ENCODE data around the gene SLC16A4. TPM values are rescaled to one million over a fixed set of nuclear protein-coding genes. Genes with fewer than 3 reads are reported as not detected.

SLC16A4 gene
- polyA plus RNA-seq, 1 donor = 47.1 TPM

DNA sequence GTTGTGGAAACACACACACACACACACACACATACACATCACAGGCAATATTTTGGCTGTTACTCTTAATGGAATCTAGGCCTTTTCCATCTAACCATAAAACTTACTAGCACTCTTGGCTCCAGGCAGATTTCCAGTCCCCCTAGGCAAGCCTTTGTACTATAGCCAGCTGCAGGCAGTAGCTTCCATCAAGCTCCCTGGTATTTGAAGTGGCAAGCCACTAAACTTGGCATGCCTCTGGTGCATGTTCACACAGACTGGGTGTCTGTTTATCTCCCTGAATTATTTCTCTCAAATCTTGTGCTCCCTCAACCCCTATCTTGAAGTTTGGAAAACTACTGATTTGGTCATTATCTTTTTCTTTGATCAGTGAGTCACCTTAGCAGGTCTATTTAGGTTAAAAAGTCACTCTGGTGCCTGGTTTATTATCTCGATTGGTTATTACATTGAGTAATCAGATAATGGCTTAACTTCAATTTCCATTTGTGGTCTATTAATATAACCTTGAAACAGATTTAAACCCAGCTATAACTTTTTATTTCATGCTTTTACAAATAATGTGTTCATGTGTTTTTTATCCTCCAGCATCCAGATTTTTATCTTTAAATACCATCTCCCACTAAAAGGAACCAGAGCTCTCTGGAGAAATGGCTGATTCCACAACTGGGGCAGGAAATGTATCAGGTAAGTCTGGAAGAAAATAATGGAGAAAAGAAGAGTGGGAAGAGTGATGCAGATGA is 54.4 kb downstream of the SLC16A4 start:
- H3K4me1 ChIP-seq (ENCODE audit: control insufficient read depth, insufficient read depth, low read length) = peaks cover 27% of the 10 kb centered on the region
- DNase-seq = peak in 1 of 2 donors; percentile 47
- no peaks in the 10 kb centered on the region for H3K9me3 ChIP-seq (ENCODE audit: control insufficient read depth, low read depth, low read length)
- peaks cover 9% of the 10 kb centered on the region for H3K36me3 ChIP-seq (ENCODE audit: control insufficient read depth, insufficient read depth, low read length)
- no peak overlapping the region for H3K4me3 ChIP-seq (ENCODE audit: low read length)
- 57% methylated on average over 1 of the region's 1 CpG for WGBS (ENCODE audit: insufficient coverage, low lambda C conversion rate)
- H3K27me3 ChIP-seq (ENCODE audit: control insufficient read depth, insufficient read depth, low read length) = no peaks in the 10 kb centered on the region
- peak overlapping the region; percentile 94 for H3K27ac ChIP-seq (ENCODE audit: low read length)

DNA sequence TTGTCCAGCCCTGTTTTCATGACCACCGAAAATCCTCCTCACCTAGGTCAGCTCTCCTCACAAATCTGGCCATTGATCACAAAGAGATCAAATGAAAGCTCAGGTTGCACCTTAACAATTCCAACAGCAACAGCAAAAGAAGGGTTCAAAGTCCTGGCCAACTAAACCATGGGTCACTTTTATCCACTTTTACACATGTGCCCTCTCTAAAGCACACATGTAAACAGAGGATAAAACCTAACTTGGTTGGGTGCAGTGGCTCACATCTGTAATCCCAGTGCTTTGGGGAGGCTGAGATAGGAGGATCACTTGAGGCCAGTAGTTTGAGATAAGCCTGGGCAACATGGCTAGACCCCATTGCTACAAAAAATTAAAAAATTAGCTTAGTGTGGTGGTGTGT is 55.6 kb downstream of the SLC16A4 start:
- no CpG with 5 or more reads among the region's 1 CpG for WGBS (ENCODE audit: insufficient coverage, low lambda C conversion rate)
- no peak overlapping the region for H3K4me3 ChIP-seq (ENCODE audit: low read length)
- peaks cover 23% of the 10 kb centered on the region for H3K4me1 ChIP-seq (ENCODE audit: control insufficient read depth, insufficient read depth, low read length)
- no peaks in the 10 kb centered on the region for H3K9me3 ChIP-seq (ENCODE audit: control insufficient read depth, low read depth, low read length)
- no peaks in the 10 kb centered on the region for H3K36me3 ChIP-seq (ENCODE audit: control insufficient read depth, insufficient read depth, low read length)
- H3K27ac ChIP-seq (ENCODE audit: low read length) = peak overlapping the region; percentile 94
- DNase-seq = no peak
- no peaks in the 10 kb centered on the region for H3K27me3 ChIP-seq (ENCODE audit: control insufficient read depth, insufficient read depth, low read length)

DNA sequence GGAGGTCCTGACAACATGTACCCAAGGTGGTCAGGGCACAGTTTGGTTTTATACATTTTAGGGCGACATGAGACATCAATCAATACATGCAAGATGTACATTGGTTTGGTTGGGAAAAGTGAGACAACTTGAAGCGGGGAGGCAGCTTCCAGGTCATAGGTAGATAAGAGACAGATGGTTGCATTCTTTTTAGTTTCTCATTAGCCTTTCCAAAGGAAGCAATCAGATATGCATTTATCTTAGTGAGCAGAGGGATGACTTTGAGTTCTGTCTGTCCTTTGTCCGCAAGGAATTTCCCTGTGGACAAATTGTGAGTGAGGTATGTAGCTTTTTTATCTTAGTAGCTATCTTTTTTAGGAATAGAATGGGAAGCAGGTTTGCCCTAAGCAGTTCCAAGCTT is 62.1 kb downstream of the SLC16A4 start:
- Histone ChIP-seq H3K27me3 (ENCODE audit: control insufficient read depth, insufficient read depth, low read length) (no peaks in the 10 kb centered on the region), H3K4me1 (ENCODE audit: control insufficient read depth, insufficient read depth, low read length) (peaks cover 5% of the 10 kb centered on the region), H3K4me3 (ENCODE audit: low read length) (no peak overlapping the region), H3K27ac (ENCODE audit: low read length) (no peak overlapping the region), H3K36me3 (ENCODE audit: control insufficient read depth, insufficient read depth, low read length) (no peaks in the 10 kb centered on the region), H3K9me3 (ENCODE audit: control insufficient read depth, low read depth, low read length) (no peaks in the 10 kb centered on the region)
- WGBS (ENCODE audit: insufficient coverage, low lambda C conversion rate) = no CpG with 5 or more reads among the region's 3 CpGs
- no peak for DNase-seq

DNA sequence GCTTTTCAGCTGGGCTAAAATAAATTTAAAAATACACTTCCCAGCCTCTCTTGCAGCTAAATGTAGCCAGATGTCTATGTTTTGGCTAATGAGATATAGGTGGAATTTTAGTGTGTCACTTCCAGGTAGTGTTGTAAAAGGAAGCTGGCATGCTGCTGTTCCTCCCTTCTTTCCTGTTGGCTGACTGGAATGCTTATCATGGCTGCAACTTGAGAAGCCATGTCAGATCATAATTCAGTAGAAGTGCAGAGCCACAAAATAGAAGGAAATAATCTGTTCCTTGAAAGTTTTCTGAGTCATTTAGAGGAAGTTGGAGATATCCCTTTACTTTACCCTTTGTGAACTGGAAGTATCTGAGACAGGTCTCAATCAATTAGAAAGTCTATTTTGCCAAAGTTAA is 62.6 kb downstream of the SLC16A4 start:
- Histone ChIP-seq H3K4me1 (ENCODE audit: control insufficient read depth, insufficient read depth, low read length) (peaks cover 5% of the 10 kb centered on the region), H3K27me3 (ENCODE audit: control insufficient read depth, insufficient read depth, low read length) (no peaks in the 10 kb centered on the region), H3K9me3 (ENCODE audit: control insufficient read depth, low read depth, low read length) (no peaks in the 10 kb centered on the region), H3K4me3 (ENCODE audit: low read length) (no peak overlapping the region), H3K36me3 (ENCODE audit: control insufficient read depth, insufficient read depth, low read length) (no peaks in the 10 kb centered on the region), H3K27ac (ENCODE audit: low read length) (no peak overlapping the region)
- no peak for DNase-seq

DNA sequence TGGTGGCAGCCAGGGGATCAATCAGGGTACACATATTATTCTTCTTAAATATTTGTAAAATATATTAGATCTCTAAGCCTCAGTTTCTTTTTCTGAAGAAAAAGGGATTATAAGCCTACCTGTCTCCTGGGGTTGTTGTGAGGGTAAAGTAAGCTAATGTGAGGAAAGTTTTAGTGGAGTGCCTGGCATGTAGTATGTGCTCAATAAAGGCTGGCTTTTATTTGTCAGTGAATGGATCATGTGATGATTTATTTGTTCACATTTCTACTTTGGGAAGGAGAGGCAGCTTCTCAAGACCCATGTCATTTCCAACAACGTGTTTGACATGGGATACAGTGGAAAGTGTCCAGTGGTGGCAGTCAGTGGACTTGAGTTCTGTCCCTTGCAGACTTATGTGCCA is 64.0 kb downstream of the SLC16A4 start:
- H3K27ac ChIP-seq (ENCODE audit: low read length) = no peak overlapping the region
- no peaks in the 10 kb centered on the region for H3K9me3 ChIP-seq (ENCODE audit: control insufficient read depth, low read depth, low read length)
- WGBS (ENCODE audit: insufficient coverage, low lambda C conversion rate) = no CpG with 5 or more reads among the region's 1 CpG
- DNase-seq = no peak
- H3K4me1 ChIP-seq (ENCODE audit: control insufficient read depth, insufficient read depth, low read length) = peaks cover 5% of the 10 kb centered on the region
- no peaks in the 10 kb centered on the region for H3K36me3 ChIP-seq (ENCODE audit: control insufficient read depth, insufficient read depth, low read length)
- H3K4me3 ChIP-seq (ENCODE audit: low read length) = no peak overlapping the region
- no peaks in the 10 kb centered on the region for H3K27me3 ChIP-seq (ENCODE audit: control insufficient read depth, insufficient read depth, low read length)

DNA sequence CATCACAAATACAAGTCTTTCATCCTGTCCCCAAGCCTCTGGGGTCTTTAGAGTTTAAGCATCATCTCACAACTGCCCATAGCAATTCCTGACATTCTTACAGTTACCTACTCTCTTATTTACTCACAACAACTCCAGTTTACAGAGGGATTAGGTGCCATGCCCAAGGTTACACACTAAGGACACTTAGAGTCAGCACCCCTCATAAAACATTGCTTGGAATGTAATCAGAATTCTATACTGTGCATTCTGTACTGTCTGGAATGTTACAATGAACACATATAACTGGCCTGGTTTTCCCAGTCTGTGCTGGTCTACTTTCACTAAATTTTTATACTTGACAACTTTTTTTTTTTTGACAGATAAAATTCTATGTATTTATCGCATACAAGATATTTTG is 66.2 kb downstream of the SLC16A4 start:
- Histone ChIP-seq H3K4me3 (ENCODE audit: low read length) (no peak overlapping the region), H3K27ac (ENCODE audit: low read length) (no peak overlapping the region), H3K9me3 (ENCODE audit: control insufficient read depth, low read depth, low read length) (no peaks in the 10 kb centered on the region), H3K4me1 (ENCODE audit: control insufficient read depth, insufficient read depth, low read length) (no peaks in the 10 kb centered on the region), H3K27me3 (ENCODE audit: control insufficient read depth, insufficient read depth, low read length) (no peaks in the 10 kb centered on the region), H3K36me3 (ENCODE audit: control insufficient read depth, insufficient read depth, low read length) (no peaks in the 10 kb centered on the region)
- no peak for DNase-seq
- 83% methylated on average over 1 of the region's 1 CpG for WGBS (ENCODE audit: insufficient coverage, low lambda C conversion rate)

GRCh38 chr1:110321846-110322245 is 69.0 kb downstream of the SLC16A4 start:
- H3K4me3 ChIP-seq (ENCODE audit: low read length) = no peak overlapping the region
- no peak overlapping the region for H3K27ac ChIP-seq (ENCODE audit: low read length)
- H3K27me3 ChIP-seq (ENCODE audit: control insufficient read depth, insufficient read depth, low read length) = no peaks in the 10 kb centered on the region
- no peaks in the 10 kb centered on the region for H3K36me3 ChIP-seq (ENCODE audit: control insufficient read depth, insufficient read depth, low read length)
- no peak for DNase-seq
- H3K4me1 ChIP-seq (ENCODE audit: control insufficient read depth, insufficient read depth, low read length) = no peaks in the 10 kb centered on the region
- no CpG with 5 or more reads among the region's 4 CpGs for WGBS (ENCODE audit: insufficient coverage, low lambda C conversion rate)
- H3K9me3 ChIP-seq (ENCODE audit: control insufficient read depth, low read depth, low read length) = no peaks in the 10 kb centered on the region

GRCh38 chr1:110321045-110321444 is 69.8 kb downstream of the SLC16A4 start:
- no peaks in the 10 kb centered on the region for H3K36me3 ChIP-seq (ENCODE audit: control insufficient read depth, insufficient read depth, low read length)
- no peaks in the 10 kb centered on the region for H3K9me3 ChIP-seq (ENCODE audit: control insufficient read depth, low read depth, low read length)
- H3K4me1 ChIP-seq (ENCODE audit: control insufficient read depth, insufficient read depth, low read length) = no peaks in the 10 kb centered on the region
- no peak overlapping the region for H3K4me3 ChIP-seq (ENCODE audit: low read length)
- WGBS (ENCODE audit: insufficient coverage, low lambda C conversion rate) = 20% methylated on average over 2 of the region's 2 CpGs
- no peaks in the 10 kb centered on the region for H3K27me3 ChIP-seq (ENCODE audit: control insufficient read depth, insufficient read depth, low read length)
- peak in 1 of 2 donors; percentile 33 for DNase-seq
- no peak overlapping the region for H3K27ac ChIP-seq (ENCODE audit: low read length)

GRCh38 chr1:110320168-110320518 is 70.7 kb downstream of the SLC16A4 start:
- H3K4me3 ChIP-seq (ENCODE audit: low read length) = no peak overlapping the region
- no peaks in the 10 kb centered on the region for H3K4me1 ChIP-seq (ENCODE audit: control insufficient read depth, insufficient read depth, low read length)
- DNase-seq = no peak
- no peaks in the 10 kb centered on the region for H3K9me3 ChIP-seq (ENCODE audit: control insufficient read depth, low read depth, low read length)
- WGBS (ENCODE audit: insufficient coverage, low lambda C conversion rate) = no CpG with 5 or more reads among the region's 1 CpG
- no peaks in the 10 kb centered on the region for H3K36me3 ChIP-seq (ENCODE audit: control insufficient read depth, insufficient read depth, low read length)
- H3K27me3 ChIP-seq (ENCODE audit: control insufficient read depth, insufficient read depth, low read length) = no peaks in the 10 kb centered on the region
- H3K27ac ChIP-seq (ENCODE audit: low read length) = no peak overlapping the region

- DNase-seq = no peak
- H3K27me3 ChIP-seq (ENCODE audit: control insufficient read depth, insufficient read depth, low read length) = no peaks in the 10 kb centered on the region
- no peaks in the 10 kb centered on the region for H3K36me3 ChIP-seq (ENCODE audit: control insufficient read depth, insufficient read depth, low read length)
- no CpG with 5 or more reads among the region's 4 CpGs for WGBS (ENCODE audit: insufficient coverage, low lambda C conversion rate)
- H3K9me3 ChIP-seq (ENCODE audit: control insufficient read depth, low read depth, low read length) = no peaks in the 10 kb centered on the region
- H3K4me1 ChIP-seq (ENCODE audit: control insufficient read depth, insufficient read depth, low read length) = no peaks in the 10 kb centered on the region
- H3K4me3 ChIP-seq (ENCODE audit: low read length) = no peak overlapping the region
- no peak overlapping the region for H3K27ac ChIP-seq (ENCODE audit: low read length)
These were observed 71.3 kb downstream of the SLC16A4 start for GRCh38 chr1:110319332-110320167.
